ENCODE data around the gene QRICH1.

- TF ChIP-seq POLR2A (IDR thresholded peaks at IDR 0.05) (no peak), CTCF (IDR thresholded peaks at IDR 0.05) (no peak)
These were observed 25.2 kb upstream of the QRICH1 start for GRCh38 chr3:49119036-49119435.
